Hematopoietic multipotent progenitor cell treated with erythropoietin and hydrocortisone succinate and interleukin-3 and kit ligand, for 4 days (in vitro differentiated cells): Measurements from ENCODE around the gene MLST8.

ENCODE experiments used
- DNase-seq: peaks from one replicate; pipeline ENCODE4 v3.0.0-alpha.2; 2015

Gene MLST8

DNA sequence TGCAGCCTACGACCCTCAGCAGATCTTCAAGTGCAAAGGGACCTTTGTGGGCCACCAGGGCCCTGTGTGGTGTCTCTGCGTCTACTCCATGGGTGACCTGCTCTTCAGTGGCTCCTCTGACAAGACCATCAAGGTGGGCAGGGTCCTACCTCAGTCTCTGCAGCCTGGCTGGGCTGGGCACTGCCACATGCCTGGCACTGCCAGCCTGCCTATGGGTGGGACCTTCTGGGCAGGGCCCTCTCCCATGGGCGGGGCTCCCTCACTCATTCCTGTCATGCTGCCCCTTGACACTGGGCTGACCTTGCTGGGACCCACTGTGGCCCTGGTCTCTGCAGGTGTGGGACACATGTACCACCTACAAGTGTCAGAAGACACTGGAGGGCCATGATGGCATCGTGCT is 31.3 kb upstream of the MLST8 start:
- no peak for DNase-seq

GRCh38 chr16:2174396-2175131 is 30.7 kb upstream of the MLST8 start:
- DNase-seq = no peak

DNA sequence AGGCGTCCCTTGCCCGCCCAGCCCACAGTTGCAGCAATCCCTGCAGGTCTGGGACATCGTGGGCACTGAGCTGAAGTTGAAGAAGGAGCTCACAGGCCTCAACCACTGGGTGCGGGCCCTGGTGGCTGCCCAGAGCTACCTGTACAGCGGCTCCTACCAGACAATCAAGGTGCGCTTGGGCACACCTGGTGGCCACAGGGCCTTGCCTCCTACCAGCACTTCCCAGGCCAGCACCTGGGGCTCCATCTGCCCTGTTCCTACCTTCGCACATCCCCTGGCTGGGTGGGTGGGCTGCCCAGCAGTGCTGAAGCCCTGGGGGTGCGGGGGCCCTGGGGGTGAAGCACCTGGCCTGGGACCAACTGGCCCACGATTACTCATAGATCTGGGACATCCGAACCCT is 29.8 kb upstream of the MLST8 start:
- no peak for DNase-seq

DNA sequence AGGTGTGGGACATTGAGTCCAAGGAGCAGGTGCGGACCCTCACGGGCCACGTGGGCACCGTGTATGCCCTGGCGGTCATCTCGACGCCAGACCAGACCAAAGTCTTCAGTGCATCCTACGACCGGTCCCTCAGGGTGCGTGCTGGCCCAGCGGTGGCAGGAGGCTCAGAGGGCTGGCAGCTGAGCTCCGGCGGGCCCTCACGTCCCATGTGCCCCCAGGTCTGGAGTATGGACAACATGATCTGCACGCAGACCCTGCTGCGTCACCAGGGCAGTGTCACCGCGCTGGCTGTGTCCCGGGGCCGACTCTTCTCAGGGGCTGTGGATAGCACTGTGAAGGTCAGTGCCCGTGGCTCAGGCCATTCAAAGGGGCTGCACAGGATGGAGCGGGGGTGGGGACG is 29.2 kb upstream of the MLST8 start:
- DNase-seq = no peak

- no peak for DNase-seq
Observed at GRCh38 chr16:2177101-2177500, 28.2 kb upstream of the MLST8 start.

- DNase-seq = no peak
Observed at GRCh38 chr16:2177561-2177960, 27.7 kb upstream of the MLST8 start.

- DNase-seq = peak; percentile 78
Observed at GRCh38 chr16:2178321-2179106, 26.7 kb upstream of the MLST8 start.

DNA sequence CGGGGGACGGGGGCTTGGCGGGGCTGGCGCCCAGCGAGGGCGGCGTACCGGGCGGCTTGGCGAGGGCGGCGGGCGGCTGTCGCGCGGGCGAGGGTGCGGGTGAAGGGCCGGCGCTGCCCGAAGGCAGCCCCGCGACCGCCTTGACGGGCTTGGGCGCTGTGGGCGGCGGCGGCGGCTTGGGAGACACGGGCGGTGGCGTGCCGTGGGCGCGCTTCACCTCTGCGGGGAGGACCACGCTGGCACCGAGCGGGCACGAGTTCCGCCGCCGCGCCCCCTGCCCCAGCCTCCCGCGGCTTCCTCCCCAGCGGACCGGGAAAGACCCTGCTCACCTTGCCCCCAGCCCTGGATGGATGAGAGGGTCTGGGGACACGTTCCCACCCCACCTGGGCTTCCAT is 26.1 kb upstream of the MLST8 start:
- DNase-seq = no peak

GRCh38 chr16:2179576-2179975 is 25.7 kb upstream of the MLST8 start:
- DNase-seq = no peak

- no peak for DNase-seq
Observed at GRCh38 chr16:2180461-2180860, 24.8 kb upstream of the MLST8 start.

DNA sequence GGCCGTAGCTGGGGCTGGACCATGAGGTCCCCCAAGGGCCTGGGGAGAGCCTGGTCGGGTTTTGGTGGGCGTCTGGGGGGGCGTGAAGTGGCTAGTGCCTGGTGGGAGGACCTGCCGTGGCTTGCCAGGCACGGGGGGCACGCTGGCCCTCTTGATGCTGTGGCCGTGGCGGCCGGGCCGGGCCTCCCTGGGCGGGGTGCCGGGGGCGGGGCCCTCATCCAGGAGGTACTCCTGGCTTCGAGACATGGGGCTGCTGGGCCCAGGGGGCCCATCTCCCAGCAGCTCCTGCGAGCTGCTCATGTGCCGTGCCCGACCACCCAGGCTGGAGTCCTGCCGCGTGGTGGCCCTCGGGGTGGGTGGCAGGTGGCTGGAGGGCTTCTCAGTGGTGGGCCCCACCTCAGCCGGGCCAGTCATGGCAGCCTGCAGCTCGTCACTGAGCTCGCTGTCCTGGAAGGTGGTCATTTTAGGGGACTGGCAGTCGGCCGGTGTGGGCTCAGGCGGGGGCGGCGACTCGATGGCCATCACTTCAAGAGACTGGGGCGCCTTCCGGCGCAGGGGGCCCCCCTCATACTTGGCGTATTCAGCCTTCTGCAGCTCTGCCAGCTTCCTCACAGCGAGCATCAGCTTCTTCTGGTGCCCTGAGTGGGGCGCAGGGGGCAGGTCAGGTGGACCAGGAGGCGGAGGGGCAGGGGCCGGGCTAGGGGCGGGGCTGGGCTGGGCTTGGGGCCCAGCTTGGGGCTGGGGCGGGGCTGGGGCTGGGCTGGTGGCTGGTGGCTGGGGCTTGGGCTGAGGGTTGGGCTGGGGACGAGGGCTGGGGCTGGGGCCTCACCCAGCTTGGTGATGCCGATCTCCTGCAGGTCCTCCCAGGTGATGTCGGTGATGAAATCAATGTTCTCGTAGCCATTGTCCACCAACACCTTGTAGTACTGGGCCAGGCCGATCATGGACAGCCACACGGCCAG is 24.0 kb upstream of the MLST8 start:
- peak; percentile 28 for DNase-seq

DNA sequence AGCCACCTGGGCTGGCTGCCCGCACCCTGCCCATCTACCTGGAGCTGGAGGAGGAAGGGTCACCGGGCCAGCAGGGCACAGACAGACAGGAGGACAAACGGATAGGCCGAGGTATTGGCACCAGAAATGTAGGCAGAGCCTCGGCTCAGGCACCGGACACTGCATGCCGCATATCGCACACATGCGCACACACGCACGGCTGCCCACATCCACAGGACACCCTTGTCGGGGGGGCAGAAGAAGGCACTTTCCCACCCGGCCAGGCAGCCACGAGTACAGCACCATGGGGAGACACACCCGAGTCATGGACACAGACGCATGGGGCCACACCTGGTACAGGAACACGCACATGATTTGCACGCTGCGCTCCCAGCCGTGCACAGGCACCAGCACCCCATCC is 23.3 kb upstream of the MLST8 start:
- no peak for DNase-seq

GRCh38 chr16:2183671-2184070 is 21.6 kb upstream of the MLST8 start:
- no peak for DNase-seq

DNA sequence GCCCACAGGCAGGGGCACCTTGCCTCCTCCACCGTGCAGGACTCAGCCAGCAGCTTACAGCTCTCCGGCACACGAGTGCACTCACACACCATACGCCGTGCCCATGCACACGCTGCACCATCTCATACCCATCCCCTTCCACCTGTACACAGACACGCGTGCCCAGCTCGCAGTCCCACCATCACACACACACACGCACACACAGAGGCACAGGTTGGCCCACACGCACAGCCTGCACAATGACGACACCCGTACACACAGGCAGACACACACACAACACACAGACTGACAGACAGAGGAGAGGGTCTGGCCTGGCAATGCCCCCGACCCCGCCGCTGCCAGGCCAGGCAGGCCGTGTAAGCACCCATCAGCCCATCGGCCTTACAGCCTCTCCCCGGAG is 20.9 kb upstream of the MLST8 start:
- no peak for DNase-seq

DNA sequence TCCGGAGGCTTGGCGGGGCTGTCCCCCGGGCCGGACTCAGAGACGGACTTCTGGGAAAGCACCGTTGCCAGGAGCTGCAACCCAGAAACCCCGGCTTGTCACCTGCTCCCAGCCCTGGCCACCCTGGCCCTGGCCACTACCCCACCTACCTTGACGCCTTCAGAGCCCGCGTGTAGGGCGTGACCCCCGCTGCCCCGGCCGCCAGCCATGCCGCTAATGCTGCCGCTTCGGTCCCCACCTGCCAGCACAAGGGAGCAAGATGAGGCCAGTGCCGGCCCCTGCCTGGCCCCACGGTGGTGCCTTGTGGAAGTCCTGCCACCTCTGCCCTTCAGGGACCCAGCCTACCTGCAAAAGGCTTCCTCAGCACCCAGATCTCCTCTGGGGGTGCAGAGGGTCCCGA is 20.3 kb upstream of the MLST8 start:
- no peak for DNase-seq

DNA sequence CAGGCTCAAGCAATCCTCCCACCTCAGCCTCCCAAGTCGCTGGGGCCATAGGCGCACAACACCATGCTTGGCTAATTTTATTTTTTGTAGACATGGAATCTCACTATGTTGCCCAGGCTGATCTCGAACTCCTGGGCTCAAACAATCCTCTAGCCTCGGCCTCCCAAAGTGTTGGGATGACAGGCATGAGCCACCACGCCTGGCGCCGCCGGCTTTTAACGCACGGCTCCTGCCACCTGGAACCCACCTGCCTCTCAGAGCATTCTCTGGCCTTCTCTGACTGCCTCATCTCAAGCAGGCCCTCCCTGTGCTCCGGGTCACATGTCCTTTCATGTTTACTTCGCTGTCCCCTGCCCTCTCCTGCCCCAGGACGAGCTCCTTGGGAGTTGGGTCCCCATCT is 19.2 kb upstream of the MLST8 start:
- DNase-seq = no peak

DNA sequence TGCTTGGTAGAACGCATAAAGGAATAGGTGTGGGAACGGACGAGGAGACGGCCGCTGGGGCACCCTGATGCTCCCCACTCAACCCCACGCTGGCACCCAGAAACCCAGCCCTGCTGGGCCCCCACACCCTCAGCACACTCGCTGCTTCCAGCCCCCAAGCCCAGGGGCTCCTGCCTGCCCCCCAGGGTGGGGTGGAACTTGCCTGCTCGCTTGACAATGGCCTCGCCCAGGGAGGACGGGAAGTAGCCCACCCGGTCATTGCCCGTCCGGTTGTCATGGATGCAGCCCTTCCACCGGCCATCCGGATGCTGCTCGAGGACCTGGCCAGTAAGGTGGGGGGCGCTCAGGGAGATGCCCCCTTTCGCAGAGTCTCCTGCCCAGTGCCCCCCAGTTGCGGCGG is 18.7 kb upstream of the MLST8 start:
- no peak for DNase-seq

DNA sequence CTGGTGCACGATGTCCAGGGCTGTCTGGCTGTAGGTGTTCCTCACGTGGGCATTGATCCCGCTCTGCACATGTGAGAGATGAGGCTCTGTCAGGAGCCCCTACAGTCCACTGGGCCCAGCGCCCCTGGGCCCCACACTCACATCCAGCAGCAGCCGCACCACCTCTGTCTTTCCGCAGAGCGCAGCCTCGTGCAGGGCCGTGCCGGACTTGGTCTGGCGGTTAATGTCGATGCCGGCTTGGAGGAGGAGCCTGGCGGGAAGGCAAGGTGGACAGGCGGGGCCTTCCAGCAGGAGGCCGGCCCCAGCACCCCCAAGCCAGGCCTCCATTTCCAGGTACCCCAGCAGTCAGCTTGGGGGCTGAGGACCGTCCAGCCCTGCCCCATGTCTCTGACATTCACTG is 18.0 kb upstream of the MLST8 start:
- no peak for DNase-seq

- DNase-seq = no peak
Observed at GRCh38 chr16:2188395-2188794, 16.9 kb upstream of the MLST8 start.

- DNase-seq = no peak
Observed at GRCh38 chr16:2189252-2189893, 15.9 kb upstream of the MLST8 start.

GRCh38 chr16:2190002-2190658 is 15.1 kb upstream of the MLST8 start:
- no peak for DNase-seq
